Measurements from ENCODE around the gene C1orf210. TPM values are rescaled to one million over a fixed set of nuclear protein-coding genes. Genes with fewer than 3 reads are reported as not detected.

Gene C1orf210
- total RNA-seq, 4 donors from 2014 or later: 4.3 to 20.9 (median 16.0) TPM

DNA sequence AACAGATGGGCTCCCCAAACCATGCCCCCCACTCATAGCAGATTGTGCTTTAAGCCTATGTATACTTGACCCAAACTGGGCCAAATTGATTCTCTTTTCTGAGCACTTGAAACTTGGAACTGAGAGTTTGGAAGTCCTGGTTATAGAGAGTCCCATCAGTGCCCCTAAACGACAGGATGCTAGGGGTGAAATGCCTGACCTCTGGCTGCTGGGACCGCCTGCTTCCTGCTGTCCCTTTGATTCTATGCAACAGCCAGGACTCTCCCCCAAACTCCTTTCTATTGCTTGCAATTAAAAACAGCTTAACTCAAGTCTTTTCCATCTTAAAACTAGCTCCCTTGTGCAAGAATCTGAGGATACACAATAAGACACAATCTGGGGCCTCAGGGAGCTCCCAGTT, 4.7 kb downstream of the C1orf210 start:
- Histone ChIP-seq H3K9me3 (no peaks in the 10 kb centered on the region), H3K4me3 (no peak overlapping the region), H3K36me3 (no peaks in the 10 kb centered on the region), H3K4me1 (peaks cover 3% of the 10 kb centered on the region), H3K27me3 (no peaks in the 10 kb centered on the region), H3K27ac (no peak overlapping the region)
- no peak for DNase-seq (ENCODE audit: low spot score in 2 of 2)
- TF ChIP-seq POLR2A (IDR thresholded peaks at IDR 0.05) (no peak), POLR2AphosphoS5 (IDR thresholded peaks at IDR 0.05) (no peak), EP300 (IDR thresholded peaks at IDR 0.05) (no peak)
- TF ChIP-seq, protein P1, sequence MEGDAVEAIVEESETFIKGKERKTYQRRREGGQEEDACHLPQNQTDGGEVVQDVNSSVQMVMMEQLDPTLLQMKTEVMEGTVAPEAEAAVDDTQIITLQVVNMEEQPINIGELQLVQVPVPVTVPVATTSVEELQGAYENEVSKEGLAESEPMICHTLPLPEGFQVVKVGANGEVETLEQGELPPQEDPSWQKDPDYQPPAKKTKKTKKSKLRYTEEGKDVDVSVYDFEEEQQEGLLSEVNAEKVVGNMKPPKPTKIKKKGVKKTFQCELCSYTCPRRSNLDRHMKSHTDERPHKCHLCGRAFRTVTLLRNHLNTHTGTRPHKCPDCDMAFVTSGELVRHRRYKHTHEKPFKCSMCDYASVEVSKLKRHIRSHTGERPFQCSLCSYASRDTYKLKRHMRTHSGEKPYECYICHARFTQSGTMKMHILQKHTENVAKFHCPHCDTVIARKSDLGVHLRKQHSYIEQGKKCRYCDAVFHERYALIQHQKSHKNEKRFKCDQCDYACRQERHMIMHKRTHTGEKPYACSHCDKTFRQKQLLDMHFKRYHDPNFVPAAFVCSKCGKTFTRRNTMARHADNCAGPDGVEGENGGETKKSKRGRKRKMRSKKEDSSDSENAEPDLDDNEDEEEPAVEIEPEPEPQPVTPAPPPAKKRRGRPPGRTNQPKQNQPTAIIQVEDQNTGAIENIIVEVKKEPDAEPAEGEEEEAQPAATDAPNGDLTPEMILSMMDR (IDR thresholded peaks at IDR 0.05): no peak
- 55% methylated on average over 2 of the region's 2 CpGs for WGBS

DNA sequence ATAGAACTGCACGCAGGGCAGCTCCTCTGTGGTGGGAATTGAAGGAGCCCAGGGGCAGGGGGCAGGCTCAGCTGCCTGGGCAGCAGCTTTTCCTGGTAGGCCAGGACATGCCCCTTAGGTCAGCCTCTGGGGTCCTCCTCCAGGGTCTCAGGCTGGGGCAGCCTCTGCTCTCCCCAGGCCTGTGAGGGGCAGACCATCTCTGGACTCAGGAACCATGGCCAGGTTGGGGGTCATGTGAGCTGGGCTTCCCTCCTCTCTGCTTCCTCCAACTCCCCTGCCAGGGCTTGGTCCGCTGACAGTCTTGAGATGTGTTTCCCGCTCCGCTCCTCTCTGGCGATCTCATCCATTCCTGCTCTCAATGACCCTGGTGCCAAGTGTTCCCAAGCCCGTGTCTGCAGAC, 5.7 kb downstream of the C1orf210 start:
- H3K4me3 ChIP-seq: no peak overlapping the region
- no peak overlapping the region for H3K27ac ChIP-seq
- H3K27me3 ChIP-seq: no peaks in the 10 kb centered on the region
- H3K36me3 ChIP-seq: no peaks in the 10 kb centered on the region
- TF ChIP-seq EP300 (IDR thresholded peaks at IDR 0.05) (no peak), POLR2AphosphoS5 (IDR thresholded peaks at IDR 0.05) (no peak), POLR2A (IDR thresholded peaks at IDR 0.05) (no peak)
- TF ChIP-seq, protein P1 (IDR thresholded peaks at IDR 0.05): no peak
- H3K4me1 ChIP-seq: peaks cover under 1% of the 10 kb centered on the region
- WGBS: 92% methylated on average over 6 of the region's 6 CpGs
- no peak for DNase-seq (ENCODE audit: low spot score in 2 of 2)
- H3K9me3 ChIP-seq: no peaks in the 10 kb centered on the region

DNA sequence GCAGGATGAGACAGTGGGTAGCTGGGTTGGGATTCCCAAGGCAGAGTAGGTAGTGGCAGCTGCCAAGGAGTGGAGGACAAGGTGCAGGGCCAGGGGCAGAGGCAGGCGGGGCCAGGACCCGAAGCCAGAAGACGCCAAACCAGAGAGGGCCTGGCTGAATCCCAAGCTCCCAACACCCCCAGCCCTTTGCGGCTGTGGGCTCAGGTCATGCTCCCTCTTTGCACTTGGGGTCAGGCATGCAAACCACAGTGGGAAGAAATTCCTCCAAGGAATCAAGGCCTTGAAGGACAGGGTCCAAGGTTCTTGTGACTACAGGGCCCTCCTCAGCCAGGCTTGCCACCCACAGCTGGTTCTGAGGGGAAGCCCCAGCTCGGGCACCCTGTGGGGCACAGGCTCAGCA, 6.2 kb downstream of the C1orf210 start:
- H3K27ac ChIP-seq: no peak overlapping the region
- 92% methylated on average over 5 of the region's 5 CpGs for WGBS
- no peaks in the 10 kb centered on the region for H3K36me3 ChIP-seq
- H3K9me3 ChIP-seq: no peaks in the 10 kb centered on the region
- no peak for DNase-seq (ENCODE audit: low spot score in 2 of 2)
- H3K27me3 ChIP-seq: no peaks in the 10 kb centered on the region
- TF ChIP-seq, protein P1 (IDR thresholded peaks at IDR 0.05): no peak
- no peak for TF ChIP-seq POLR2A (IDR thresholded peaks at IDR 0.05)
- TF ChIP-seq EP300 (IDR thresholded peaks at IDR 0.05): no peak
- no peak for TF ChIP-seq POLR2AphosphoS5 (IDR thresholded peaks at IDR 0.05)
- no peak overlapping the region for H3K4me3 ChIP-seq
- H3K4me1 ChIP-seq: peaks cover 3% of the 10 kb centered on the region

DNA sequence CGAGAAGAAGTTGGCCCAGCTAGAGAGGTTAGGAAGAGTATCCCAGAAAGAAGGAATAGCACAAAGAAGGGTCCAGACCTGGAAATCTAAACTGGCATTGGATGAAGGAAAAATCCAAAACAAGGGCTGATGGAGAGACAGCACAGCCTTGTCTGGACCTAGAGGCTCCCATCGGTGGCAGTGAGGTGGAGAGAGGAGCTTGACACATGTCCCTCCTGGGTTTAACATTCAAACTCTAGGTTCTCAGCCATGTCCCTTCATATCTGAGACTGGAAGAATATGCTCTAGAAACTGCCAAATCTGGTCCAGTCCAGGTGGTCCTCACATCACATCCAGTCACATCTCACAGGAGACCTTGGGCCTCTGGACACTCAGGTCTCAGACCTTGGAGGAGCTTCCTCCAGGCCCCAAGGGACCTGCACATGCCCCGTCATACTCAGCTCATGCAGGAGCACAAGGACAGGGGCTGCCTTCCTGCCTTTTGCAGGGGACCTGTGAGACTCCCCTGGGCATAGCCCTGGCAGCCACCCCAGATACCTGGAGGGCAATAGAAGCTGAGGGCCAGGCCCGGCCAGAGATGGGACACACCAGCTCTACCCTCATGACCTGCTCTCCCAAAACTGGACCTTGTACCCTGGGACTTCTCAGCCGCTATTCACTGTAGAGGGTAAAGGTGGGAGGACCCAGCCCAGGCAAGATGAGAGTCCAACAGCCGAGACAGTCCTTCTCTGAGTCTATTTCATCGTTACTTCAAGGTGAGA, 8.1 kb downstream of the C1orf210 start:
- peak; percentile 50 to 53 for DNase-seq (ENCODE audit: low spot score in 2 of 2)
- Histone ChIP-seq H3K4me3 (no peak overlapping the region), H3K27ac (no peak overlapping the region), H3K36me3 (no peaks in the 10 kb centered on the region), H3K4me1 (peaks cover 3% of the 10 kb centered on the region), H3K9me3 (no peaks in the 10 kb centered on the region), H3K27me3 (no peaks in the 10 kb centered on the region)
- 92% methylated on average over 7 of the region's 7 CpGs for WGBS
- TF ChIP-seq POLR2AphosphoS5 (IDR thresholded peaks at IDR 0.05): no peak

DNA sequence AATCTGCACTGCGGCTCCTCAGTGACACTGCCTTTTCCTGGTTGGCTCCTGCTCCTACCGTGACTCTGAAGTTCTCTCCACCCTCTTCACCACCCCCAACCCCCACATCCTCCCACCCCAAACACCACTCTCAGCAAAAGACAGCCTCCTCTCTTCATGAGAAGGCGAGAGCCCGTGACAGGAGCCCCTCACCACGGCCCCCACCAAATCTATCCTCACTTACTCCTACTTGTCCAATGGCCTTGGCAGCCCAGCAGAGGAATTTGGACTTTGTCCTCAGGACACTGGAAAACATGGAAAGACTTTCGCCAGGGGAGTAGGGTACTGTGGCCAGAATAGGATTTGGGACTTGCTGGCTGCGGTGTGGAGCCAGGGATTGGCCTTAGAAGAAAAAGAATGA, 8.7 kb downstream of the C1orf210 start:
- Histone ChIP-seq H3K4me3 (no peak overlapping the region), H3K27me3 (no peaks in the 10 kb centered on the region), H3K36me3 (no peaks in the 10 kb centered on the region), H3K4me1 (peaks cover 3% of the 10 kb centered on the region), H3K9me3 (no peaks in the 10 kb centered on the region), H3K27ac (no peak overlapping the region)
- TF ChIP-seq, protein P1 (IDR thresholded peaks at IDR 0.05): no peak
- no peak for TF ChIP-seq POLR2AphosphoS5 (IDR thresholded peaks at IDR 0.05)
- TF ChIP-seq EP300 (IDR thresholded peaks at IDR 0.05): no peak
- no peak for TF ChIP-seq POLR2A (IDR thresholded peaks at IDR 0.05)
- WGBS: 72% methylated on average over 7 of the region's 7 CpGs
- peak; percentile 52 to 56 for DNase-seq (ENCODE audit: low spot score in 2 of 2)

Measured in suprapubic skin (tissue), 4 donors.